GM12891 (cell line): ENCODE data around the gene BCAS1.
A peak's percentile ranks its signal among the peaks of the same experiment; 100 is the strongest.

Source experiments
- DNase-seq: peaks from one replicate; pipeline ENCODE4 v3.0.0; 2011; ENCODE audit warnings: low spot score; ENCODE audit not compliant: insufficient read length
- FAIRE-seq: peaks from 2 replicates; lab custom pipeline; 2011; peaks lifted over from hg19 to GRCh38; lab: Jason Lieb, UNC
- PAX5 ChIP-seq: IDR thresholded peaks from 2 replicates; pipeline ENCODE4 v1.6.1; 2011; ENCODE audit warnings: low read length, moderate library complexity, mild to moderate bottlenecking; ENCODE audit not compliant: insufficient read depth, severe bottlenecking
- POLR2A ChIP-seq: IDR thresholded peaks from 2 replicates; pipeline ENCODE4 v1.6.1; 2011; ENCODE audit warnings: low read depth, low read length, control low read depth
- POLR2AphosphoS5 ChIP-seq: IDR thresholded peaks from 2 replicates; pipeline ENCODE4 v1.6.1; 2011; ENCODE audit warnings: low read depth, low read length, control low read depth
- POU2F2 ChIP-seq: IDR thresholded peaks from 2 replicates; pipeline ENCODE4 v1.6.1; 2011; ENCODE audit warnings: low read depth, mild to moderate bottlenecking, control low read depth, low read length, moderate library complexity
- SPI1 ChIP-seq: IDR thresholded peaks from 2 replicates; pipeline ENCODE4 v1.6.1; 2011; ENCODE audit warnings: low read depth, low read length, control low read depth
- TAF1 ChIP-seq: IDR thresholded peaks from 2 replicates; pipeline ENCODE4 v1.6.1; 2011; ENCODE audit warnings: low read depth, low read length, control low read depth

The BCAS1 gene

DNA sequence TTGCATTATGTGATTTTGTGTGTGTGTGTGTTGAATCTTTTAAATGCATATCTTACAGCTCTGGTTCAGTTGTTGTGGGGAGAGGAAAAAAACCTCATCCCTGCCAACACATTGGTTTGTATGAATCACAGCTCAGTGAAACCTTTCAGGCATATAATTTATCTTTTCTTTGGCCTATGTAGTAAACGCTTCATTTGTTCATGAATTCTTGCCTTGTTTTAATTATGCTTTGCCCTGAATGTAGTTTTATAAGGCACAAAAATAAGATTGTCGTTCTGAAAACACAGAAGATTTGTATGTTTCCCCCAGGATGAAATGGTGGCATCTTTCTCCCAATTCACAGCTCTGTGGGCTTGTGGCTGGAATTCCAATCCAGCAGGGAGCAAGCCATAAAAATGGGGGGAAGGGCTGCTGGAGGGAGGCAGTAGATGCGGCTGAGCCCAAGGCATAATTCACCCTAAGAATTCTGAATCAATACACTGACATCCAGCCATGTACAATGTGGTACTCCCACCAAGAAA lies 45.1 kb downstream of the BCAS1 start:
- no peak for FAIRE-seq

DNA sequence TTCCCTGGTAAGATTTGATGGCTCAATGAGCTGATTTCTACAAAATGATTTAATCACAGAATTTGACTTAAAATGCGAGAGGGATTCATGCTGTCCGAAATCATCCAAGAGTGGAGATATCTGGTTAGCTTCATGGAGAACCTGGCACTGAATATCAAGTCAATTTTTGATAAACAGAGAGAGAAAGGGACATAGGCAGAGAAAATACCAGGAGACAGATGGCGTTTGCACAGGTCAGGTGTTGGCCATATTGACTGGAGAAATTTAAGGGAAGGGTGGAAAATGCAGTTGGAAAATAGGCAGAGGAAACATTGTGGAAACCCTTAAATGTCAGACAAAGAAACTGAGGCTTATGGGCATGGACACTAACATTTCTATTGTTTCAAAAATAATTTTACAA lies 47.0 kb downstream of the BCAS1 start:
- TF ChIP-seq POLR2AphosphoS5 (no peak), POLR2A (no peak), SPI1 (no peak), PAX5 (no peak)
- FAIRE-seq, result no peak
- no peak for DNase-seq

More for the DNA sequence above, 45.1 kb downstream of the BCAS1 start:
- DNase-seq, result no peak
- TF ChIP-seq SPI1 (no peak), PAX5 (no peak), POU2F2 (no peak), TAF1 (no peak), POLR2A (no peak), POLR2AphosphoS5 (no peak)

DNA sequence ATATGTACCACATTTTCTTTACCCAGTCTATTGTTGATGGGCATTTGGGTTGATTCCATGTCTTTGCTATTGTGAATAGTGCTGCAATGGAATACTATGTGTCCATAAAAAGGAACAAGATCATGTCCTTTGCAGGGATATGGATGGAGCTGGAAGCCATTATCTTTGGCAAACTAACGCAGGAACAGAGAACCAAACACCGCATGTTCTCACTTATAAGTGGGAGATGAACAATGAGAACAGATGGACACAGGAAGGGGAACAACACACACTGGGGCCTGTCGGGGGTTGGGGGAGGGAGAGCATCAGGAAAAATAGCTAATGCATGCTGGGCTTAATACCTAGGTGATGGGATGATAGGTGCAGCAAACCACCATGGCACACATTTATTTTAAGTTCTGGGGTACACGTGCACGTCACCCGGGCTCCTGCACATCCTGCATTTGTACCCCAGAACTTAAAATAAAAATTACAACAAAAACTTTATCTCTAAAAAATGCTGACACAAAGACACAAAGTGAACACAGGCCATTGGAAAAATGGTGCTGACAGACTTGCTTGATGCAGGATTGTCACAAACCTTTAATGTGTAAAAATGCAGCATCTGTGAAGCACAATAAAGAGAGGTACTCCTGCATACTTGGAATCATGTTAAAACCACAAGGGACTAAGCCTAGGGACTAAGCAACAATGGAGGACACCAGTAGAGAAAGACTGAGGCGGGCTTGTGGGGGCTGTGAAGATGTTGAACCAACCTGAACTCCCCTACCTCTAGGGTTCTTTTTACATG lies 48.8 kb downstream of the BCAS1 start:
- TF ChIP-seq POLR2A (no peak), POLR2AphosphoS5 (no peak), POU2F2 (no peak), PAX5 (no peak), SPI1 (no peak), TAF1 (no peak)
- no peak for FAIRE-seq
- no peak for DNase-seq

DNA sequence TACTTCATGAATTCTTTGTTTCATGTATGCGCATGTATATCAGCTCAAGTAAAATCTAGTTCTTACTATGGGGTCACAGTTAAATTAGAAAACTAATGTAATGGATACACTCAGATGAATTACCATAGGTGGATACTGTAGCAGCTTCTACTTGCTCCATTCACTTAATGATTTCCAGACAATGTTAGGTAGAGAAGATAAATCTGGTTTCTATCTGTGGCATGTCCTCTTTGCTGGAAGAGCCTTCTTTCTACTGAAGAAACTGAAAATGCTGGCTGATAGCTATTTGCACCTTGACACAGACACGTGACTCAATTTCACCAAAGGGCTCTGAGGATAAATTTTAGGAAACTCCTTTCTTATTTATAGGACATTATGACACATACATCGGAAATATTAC lies 49.5 kb downstream of the BCAS1 start:
- FAIRE-seq (no peak), DNase-seq (no peak)
- TF ChIP-seq TAF1, result no peak
- TF ChIP-seq PAX5, result no peak
- TF ChIP-seq POLR2AphosphoS5, result no peak
- TF ChIP-seq POLR2A, result no peak
- TF ChIP-seq POU2F2, result no peak
- TF ChIP-seq SPI1, result no peak

DNA sequence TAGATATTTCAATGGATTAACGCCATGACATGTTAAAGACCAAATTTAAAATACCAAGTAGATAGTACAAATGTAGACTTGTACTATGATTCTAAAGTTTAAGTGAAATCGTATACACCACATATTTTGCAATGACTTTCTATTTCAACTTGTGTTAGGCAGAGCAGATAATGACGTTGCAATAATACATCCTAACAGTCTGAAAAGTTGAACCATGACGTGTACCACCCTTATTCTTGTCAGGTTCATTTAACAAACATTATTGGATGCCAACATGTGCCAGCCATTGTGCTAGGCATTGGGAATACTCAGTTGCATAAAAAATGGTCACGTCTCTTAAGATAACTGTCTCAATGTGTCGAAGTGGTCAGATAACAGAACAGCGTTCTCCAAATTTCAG lies 50.0 kb downstream of the BCAS1 start:
- FAIRE-seq, result no peak

DNA sequence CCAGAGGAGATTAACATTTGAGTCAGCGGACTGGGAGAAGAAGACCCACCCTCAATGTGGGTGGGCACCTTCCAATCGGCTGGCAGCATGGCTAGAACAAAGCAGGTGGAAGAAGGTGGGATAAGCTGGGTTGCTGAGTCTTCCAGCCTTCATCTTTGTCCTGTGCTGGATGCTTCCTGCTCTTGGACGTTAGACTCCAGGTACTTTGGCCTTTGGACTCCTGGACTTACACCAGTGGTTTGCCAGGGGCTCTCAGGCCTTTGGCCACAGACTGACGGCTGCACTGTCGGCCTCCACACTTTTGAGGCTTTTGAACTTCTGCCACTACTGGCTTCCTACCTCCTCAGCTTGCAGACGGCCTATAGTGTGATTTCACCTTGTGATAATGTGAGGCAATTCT lies 50.8 kb downstream of the BCAS1 start:
- FAIRE-seq, result no peak
- TF ChIP-seq SPI1 (no peak), POLR2A (no peak), PAX5 (no peak), POLR2AphosphoS5 (no peak), POU2F2 (no peak), TAF1 (no peak)

More for the DNA sequence above, 50.0 kb downstream of the BCAS1 start:
- DNase-seq, result no peak
- TF ChIP-seq TAF1, result no peak
- TF ChIP-seq POU2F2, result no peak
- no peak for TF ChIP-seq SPI1
- TF ChIP-seq PAX5, result no peak
- no peak for TF ChIP-seq POLR2A
- no peak for TF ChIP-seq POLR2AphosphoS5

DNA sequence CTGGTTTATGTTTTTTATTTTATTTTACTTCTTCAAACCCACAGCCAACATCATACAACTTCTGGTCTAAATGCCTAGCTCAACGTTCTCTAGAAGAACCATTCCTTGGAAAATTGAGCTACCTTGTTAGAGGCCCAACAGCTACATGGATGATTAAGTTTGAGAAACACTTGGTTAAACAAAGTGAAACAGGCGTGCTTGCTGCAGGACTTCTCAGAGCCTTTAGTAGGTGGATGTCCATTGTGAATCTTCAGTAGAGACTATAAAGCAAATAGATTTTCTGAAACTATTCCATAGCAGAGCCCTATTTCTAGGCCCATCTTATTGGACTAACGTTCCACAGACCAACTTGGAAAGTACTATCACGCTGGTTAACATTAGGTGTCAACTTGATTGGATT lies 51.3 kb downstream of the BCAS1 start:
- no peak for DNase-seq
- TF ChIP-seq POU2F2, result no peak
- TF ChIP-seq PAX5, result no peak
- no peak for TF ChIP-seq SPI1
- no peak for TF ChIP-seq POLR2AphosphoS5
- no peak for TF ChIP-seq POLR2A
- no peak for TF ChIP-seq TAF1
- no peak for FAIRE-seq

More for the DNA sequence above, 50.8 kb downstream of the BCAS1 start:
- DNase-seq, result no peak

DNA sequence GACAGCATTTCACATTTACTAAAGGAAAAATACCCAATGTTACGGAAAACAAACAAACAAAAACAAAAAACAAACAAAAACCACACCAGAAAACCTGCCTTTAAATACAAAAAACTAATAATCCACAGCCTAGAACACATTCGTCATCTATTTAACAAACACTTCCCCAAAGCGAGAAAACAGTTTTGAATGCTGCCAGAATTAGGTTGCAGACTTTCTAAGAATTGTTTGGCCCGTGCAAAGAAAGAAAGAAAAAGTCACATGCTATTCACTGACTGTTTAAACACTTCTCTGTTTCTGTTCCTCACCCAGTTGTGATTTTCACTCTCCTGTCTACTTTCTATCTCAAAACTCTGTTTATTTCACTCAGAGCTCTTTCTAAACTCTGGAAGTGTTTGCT lies 52.5 kb downstream of the BCAS1 start:
- TF ChIP-seq POLR2A, result no peak
- TF ChIP-seq SPI1, result peak; percentile 91
- no peak for TF ChIP-seq PAX5
- no peak for TF ChIP-seq POU2F2
- no peak for TF ChIP-seq TAF1
- TF ChIP-seq POLR2AphosphoS5, result no peak
- FAIRE-seq, result peak; percentile 92
- peak; percentile 9 for DNase-seq

DNA sequence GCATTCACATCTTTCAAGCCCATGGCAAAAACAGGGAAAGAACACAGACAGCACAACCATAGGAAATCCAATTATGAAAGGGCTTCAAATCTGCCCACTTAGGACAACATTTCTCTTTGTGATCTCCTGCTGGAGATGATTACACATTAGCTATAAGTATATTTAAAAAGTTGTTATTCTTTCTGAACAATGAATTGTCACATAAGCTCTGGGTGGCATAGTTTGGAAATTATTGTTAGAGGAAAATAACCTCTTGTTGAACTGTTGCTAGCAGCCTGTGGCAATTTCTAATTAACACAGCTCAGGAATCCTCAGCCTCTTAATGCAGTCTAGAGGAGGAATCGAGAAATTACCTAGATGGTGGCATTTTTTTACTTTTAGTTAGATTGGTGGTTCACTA lies 54.9 kb downstream of the BCAS1 start:
- no peak for DNase-seq
- TF ChIP-seq PAX5 (no peak), SPI1 (no peak), POLR2A (no peak), POU2F2 (no peak), POLR2AphosphoS5 (no peak), TAF1 (no peak)
- no peak for FAIRE-seq
